MM.1S (cell line): Measurements from ENCODE around the gene ADAM19.

Experiments
- CTCF ChIP-seq: fragments of 300-600 bp; sonication (generic); IDR thresholded peaks from 2 replicates; pipeline ENCODE4 v1.5.1; 2016; ENCODE audit warnings: antibody characterized with exemption, low read length, mixed read lengths
- EZH2 ChIP-seq: fragments of 300-600 bp; sonication (generic); optimal IDR thresholded peaks from 2 replicates; pipeline ENCODE3; 2017; ENCODE audit warnings: low read depth, mild to moderate bottlenecking, antibody characterized with exemption, low read length, mixed read lengths

GRCh38 chr5:157545610-157546310 is 29.8 kb downstream of the ADAM19 start:
- TF ChIP-seq EZH2 (no peak), CTCF (no peak)
